ENCODE measurements around the gene SQSTM1. TPM values are rescaled to one million over a fixed set of nuclear protein-coding genes. Genes with fewer than 3 reads are reported as not detected.

The SQSTM1 gene
- polyA plus RNA-seq, 3 donors, result 82.0 to 129 (median 104) TPM

GRCh38 chr5:179875741-179876609 is 55.3 kb downstream of the SQSTM1 start:
- no peak for DNase-seq (ENCODE audit: extremely low read depth in 1 of 11, low read depth in 9 of 11, low spot score in 4 of 11)

GRCh38 chr5:179876610-179876952 is 55.9 kb downstream of the SQSTM1 start:
- DNase-seq (ENCODE audit: extremely low read depth in 1 of 11, low read depth in 9 of 11, low spot score in 4 of 11), result no peak

- no peak for DNase-seq (ENCODE audit: extremely low read depth in 1 of 11, low read depth in 9 of 11, low spot score in 4 of 11)
These were observed 57.7 kb downstream of the SQSTM1 start for GRCh38 chr5:179878222-179879002.

DNA sequence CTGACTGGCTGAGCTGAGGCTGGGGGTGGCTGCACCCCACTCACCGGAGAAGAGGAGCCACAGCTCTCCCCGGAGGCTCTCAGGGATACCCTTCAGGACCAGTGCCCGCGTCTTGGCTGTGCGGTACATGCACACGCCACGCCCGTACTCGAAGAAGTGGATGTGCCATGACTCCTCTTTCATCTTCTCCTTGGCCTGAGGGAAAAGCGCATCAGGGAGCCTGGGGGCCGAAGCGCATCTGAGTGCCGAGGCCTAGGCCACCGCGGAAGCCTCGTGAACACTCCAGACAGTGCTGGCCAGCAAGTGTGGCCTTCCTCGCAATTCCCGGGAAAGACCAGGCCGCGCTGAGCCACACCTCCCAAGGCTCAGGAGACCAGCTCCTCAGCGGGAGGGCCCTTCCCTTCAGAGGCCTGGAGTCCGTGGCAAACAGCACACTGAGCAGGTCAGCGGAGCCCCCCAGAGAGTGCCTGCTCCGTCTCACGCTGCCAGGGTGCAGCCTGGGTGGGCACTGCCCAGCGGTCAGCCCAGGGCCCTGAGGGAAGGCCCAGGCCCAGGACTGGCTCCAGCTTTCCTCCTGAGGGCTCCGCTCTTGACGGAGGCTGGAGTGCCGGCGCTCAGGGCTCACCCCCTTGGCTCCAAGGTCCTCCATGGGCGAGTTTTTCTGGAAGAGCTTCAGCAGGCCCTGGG is 58.4 kb downstream of the SQSTM1 start:
- no peak for DNase-seq (ENCODE audit: extremely low read depth in 1 of 11, low read depth in 9 of 11, low spot score in 4 of 11)

- no peak for DNase-seq (ENCODE audit: extremely low read depth in 1 of 11, low read depth in 9 of 11, low spot score in 4 of 11)
These were observed 58.9 kb downstream of the SQSTM1 start for GRCh38 chr5:179879690-179880010.

- no peak for DNase-seq (ENCODE audit: extremely low read depth in 1 of 11, low read depth in 9 of 11, low spot score in 4 of 11)
These were observed 59.5 kb downstream of the SQSTM1 start for GRCh38 chr5:179880066-179880650.

DNA sequence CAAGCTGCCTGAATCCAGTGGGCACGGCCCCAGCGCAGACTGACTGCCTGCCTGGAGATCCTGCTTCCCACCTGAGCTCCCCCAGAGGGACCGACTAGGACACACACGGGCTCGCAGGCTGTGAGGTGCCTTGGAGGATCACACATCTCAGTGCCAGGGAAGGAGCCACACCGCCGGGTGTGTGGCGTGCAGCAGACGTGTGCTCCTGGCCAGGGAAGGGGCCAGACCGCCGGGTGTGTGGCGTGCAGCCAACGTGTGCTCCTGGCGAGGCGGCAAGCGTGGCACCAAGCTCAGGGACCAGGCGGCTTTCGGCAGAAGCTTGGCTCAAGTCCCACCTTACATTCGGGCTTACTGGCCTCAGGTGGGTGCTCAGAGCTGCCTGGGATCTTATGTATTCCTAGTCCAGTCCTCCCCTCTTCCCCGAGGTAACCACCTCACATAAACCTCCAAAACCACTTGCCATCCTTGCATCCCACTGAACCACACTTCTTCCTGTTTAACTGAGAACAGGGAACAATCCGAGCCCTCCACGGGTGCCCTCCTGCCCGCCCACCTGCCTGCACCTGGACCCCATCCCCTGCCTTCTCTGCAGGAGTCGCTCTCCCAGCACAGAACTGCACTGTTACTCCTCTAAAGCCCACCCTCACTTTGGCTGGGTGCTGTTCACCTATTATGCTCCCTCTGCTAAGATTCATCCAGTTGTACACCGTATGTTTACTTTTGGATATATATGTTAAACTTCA is 60.3 kb downstream of the SQSTM1 start:
- DNase-seq (ENCODE audit: extremely low read depth in 1 of 11, low read depth in 9 of 11, low spot score in 4 of 11), result no peak

DNA sequence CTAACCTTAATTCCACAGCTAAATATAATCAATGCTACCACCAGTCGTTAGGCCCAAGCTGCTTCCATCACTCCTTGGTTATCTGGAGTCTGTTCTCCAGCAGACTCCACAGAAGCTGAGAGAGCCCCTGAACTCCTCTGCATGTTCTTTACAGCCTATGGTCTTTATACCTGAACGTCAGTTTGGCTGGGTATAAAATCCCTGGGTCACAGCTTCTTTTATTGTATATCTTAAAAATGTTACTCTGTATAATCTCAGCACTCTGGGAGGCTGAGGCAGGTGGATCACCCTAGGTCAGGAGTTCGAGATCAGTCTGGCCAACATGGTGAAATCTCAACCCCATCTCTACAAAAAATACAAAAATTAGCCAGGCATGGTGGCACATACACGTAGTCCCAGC is 61.6 kb downstream of the SQSTM1 start:
- DNase-seq (ENCODE audit: extremely low read depth in 1 of 11, low read depth in 9 of 11, low spot score in 4 of 11), result no peak

DNA sequence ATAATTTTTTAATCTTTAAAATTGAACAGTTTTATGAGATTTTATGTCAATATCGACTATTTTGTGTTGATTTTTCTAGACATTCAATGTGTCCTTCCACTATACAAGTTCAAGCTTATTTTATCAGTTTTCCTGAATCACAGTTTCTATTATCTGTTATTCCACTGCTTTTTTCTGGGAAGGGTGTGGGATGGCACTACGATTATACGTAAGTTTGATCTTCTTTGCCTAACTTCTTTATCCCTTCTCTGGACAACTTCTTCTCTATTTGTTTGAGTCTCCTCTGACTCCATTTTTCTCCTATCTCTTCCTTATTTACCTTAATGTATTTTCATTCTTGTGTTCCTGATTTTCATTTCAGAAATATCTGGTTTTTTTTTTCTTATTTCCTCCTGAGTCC is 62.5 kb downstream of the SQSTM1 start:
- no peak for DNase-seq (ENCODE audit: extremely low read depth in 1 of 11, low read depth in 9 of 11, low spot score in 4 of 11)

DNA sequence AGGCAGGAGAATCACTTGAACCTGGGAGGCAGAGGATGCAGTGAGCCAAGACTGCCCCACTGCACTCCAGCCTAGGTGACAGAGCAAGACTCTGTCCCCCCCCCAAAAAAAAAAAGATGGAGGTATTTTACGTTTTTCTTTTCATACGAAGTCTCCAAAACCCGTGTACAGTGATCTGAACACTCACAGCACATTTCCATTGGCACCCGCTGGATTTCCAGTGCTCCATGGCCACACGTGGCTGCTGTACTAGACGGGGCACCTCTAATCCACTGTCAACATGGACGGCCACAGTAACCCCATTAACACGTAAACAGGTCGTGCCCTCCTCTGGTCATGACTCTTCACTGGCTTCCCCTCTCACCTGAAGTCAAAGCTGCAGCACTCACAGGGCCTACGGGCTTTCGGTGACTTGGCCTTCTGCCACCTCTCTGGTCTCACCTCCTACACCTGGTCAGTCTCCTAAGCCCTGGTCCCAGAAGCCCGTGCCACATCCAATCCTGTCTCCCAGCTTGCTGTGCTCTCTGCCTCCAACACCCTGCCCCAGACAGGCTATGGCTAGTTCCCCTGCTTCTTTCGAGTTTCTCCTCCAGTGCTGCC is 64.9 kb downstream of the SQSTM1 start:
- no peak for DNase-seq (ENCODE audit: extremely low read depth in 1 of 11, low read depth in 9 of 11, low spot score in 4 of 11)

DNA sequence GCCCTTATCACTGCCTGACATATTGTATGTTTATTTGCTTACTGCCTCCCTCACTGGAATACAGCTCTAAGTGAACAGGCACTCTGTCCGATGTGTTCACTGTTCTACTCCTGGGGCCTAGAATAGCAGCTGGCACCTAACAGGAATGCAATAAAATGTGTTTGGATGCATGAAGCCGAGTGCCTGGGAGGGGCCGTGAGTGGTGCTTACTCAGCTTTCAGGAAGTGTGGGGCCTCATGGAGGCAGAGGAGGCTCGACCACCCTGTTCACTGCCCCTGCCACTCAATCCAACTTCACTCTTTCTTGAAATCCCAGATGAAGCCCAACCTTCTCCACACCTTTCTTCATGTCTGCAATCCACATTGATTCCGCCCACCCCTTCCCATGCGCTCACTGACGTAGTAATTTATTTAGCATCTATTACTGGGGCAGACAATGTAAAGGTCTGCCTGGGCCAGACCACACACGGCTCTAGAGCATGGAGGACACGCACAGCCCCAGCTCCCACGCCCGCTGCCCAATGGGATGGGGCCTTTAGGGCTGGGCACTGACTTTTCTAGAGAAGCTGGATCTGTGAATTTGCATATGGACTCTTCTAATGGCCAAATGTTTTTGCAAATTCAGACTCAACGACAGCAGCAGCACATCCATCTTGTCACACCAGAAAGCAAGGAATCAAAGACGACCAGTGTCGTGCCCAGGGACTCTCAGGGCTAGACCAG is 65.6 kb downstream of the SQSTM1 start:
- DNase-seq (ENCODE audit: extremely low read depth in 1 of 11, low read depth in 9 of 11, low spot score in 4 of 11), result no peak

GRCh38 chr5:179887095-179887494 is 66.4 kb downstream of the SQSTM1 start:
- DNase-seq (ENCODE audit: extremely low read depth in 1 of 11, low read depth in 9 of 11, low spot score in 4 of 11), result no peak

Other genes starting within 250 kb of the SQSTM1 start
- 1,000 to 10,000 TPM; 1,069 to 1,578 (median 1,180) TPM for gene HNRNPH1, start 197.2 kb upstream of the SQSTM1 start, polyA plus RNA-seq (ENCODE audit: insufficient read length in 3 of 3)
- gene CBY3, start 139.9 kb upstream of the SQSTM1 start, polyA plus RNA-seq (ENCODE audit: insufficient read length in 3 of 3), result 1 to 10 TPM in 1 of 3 donors, under 1 TPM in 2; 0.55 to 1.9 (median 0.75) TPM
- gene CANX, start 121.9 kb upstream of the SQSTM1 start, polyA plus RNA-seq (ENCODE audit: insufficient read length in 3 of 3), result 100 to 1,000 TPM; 533 to 591 (median 590) TPM
- 10 to 100 TPM; 39.4 to 46.6 (median 45.7) TPM for gene MAML1, start 88.1 kb upstream of the SQSTM1 start, polyA plus RNA-seq (ENCODE audit: insufficient read length in 3 of 3)
- 1 to 10 TPM; 2.2 to 6.8 (median 5.6) TPM for gene LTC4S, start 26.9 kb upstream of the SQSTM1 start, polyA plus RNA-seq (ENCODE audit: insufficient read length in 3 of 3)
- gene MGAT4B, start 14.0 kb upstream of the SQSTM1 start, polyA plus RNA-seq (ENCODE audit: insufficient read length in 3 of 3), result 100 to 1,000 TPM; 160 to 181 (median 173) TPM
- gene MRNIP, start 37.9 kb downstream of the SQSTM1 start, polyA plus RNA-seq (ENCODE audit: insufficient read length in 3 of 3), result 10 to 100 TPM; 34.9 to 55.8 (median 40.7) TPM
- gene TBC1D9B, start 87.0 kb downstream of the SQSTM1 start, polyA plus RNA-seq (ENCODE audit: insufficient read length in 3 of 3), result 100 to 1,000 TPM in 2 of 3 donors, 10 to 100 TPM in 1; 81.6 to 121 (median 111) TPM